PC-3 (cell line): ENCODE measurements around the gene PUDP. TPM values are rescaled to one million over a fixed set of nuclear protein-coding genes. Genes with fewer than 3 reads are reported as not detected.

Experiments
- ATAC-seq: fragments of 200-7000 bp; cut with Tn5 transposase; 2 replicates; pipeline ENCODE4 v1.9.1; 2020; ENCODE audit warnings: mild to moderate bottlenecking, moderate library complexity
- BruUV-seq: library from RNA; stranded (reverse); fragments of 400-500 nt; replicated peaks from 2 replicates; lab custom pipeline; 2021; lab: Mats Ljungman, UMichigan
- CTCF ChIA-PET: fragments of 300-600 bp; sonication (Branson Sonifier 250); formaldehyde crosslinking; loops from one replicate; lab custom pipeline; 2022; ENCODE audit warnings: antibody characterized with exemption; lab: Charles Lee
- POLR2A ChIA-PET: fragments of 300-600 bp; sonication (Branson Sonifier 250); formaldehyde crosslinking; loops from one replicate; lab custom pipeline; 2022; ENCODE audit warnings: antibody characterized with exemption; ENCODE audit not compliant: unreplicated experiment; lab: Charles Lee
- DNase-seq: peaks from one replicate; pipeline ENCODE4 v3.0.0-alpha.2; 2015
- H2AFZ ChIP-seq: fragments of 300-600 bp; sonication (generic); 2 replicates; pipeline ENCODE4 v1.6.0; 2016; ENCODE audit warnings: antibody characterized with exemption, low read length
- H3F3A ChIP-seq: fragments of 300-600 bp; sonication (generic); one replicate; pipeline ENCODE4 v1.6.0; 2017; ENCODE audit warnings: antibody characterized with exemption, low read length, control low read depth, mild to moderate bottlenecking; ENCODE audit not compliant: unreplicated experiment
- H3K27ac ChIP-seq: fragments of 300-600 bp; sonication (generic); 2 replicates; pipeline ENCODE4 v1.5.1; 2016; ENCODE audit warnings: mild to moderate bottlenecking, low read length
- H3K27me3 ChIP-seq: fragments of 300-600 bp; sonication (generic); 2 replicates; pipeline ENCODE4 v1.6.1; 2016; ENCODE audit warnings: low read length, mixed read lengths
- H3K36me3 ChIP-seq: fragments of 300-600 bp; sonication (generic); 2 replicates; pipeline ENCODE4 v1.6.1; 2016; ENCODE audit warnings: low read depth, mixed run types, low read length, mixed read lengths
- H3K4me1 ChIP-seq: fragments of 300-600 bp; sonication (generic); 2 replicates; pipeline ENCODE4 v1.5.1; 2016; ENCODE audit warnings: low read length; ENCODE audit not compliant: insufficient read depth
- H3K4me2 ChIP-seq: fragments of 300-600 bp; sonication (generic); 2 replicates; pipeline ENCODE4 v1.6.0; 2016; ENCODE audit warnings: low read length
- H3K4me3 ChIP-seq: fragments of 300-600 bp; sonication (generic); 2 replicates; pipeline ENCODE4 v1.5.1; 2016; ENCODE audit warnings: mild to moderate bottlenecking, low read length, mixed read lengths
- H3K79me2 ChIP-seq: fragments of 300-600 bp; sonication (generic); 2 replicates; pipeline ENCODE4 v1.6.1; 2017; ENCODE audit warnings: low read length, mixed read lengths
- H3K9ac ChIP-seq: fragments of 300-600 bp; sonication (generic); 2 replicates; pipeline ENCODE4 v1.6.0; 2016; ENCODE audit warnings: mild to moderate bottlenecking, low read length
- H3K9me2 ChIP-seq: fragments of 300-600 bp; sonication (generic); replicated peaks from 2 replicates; pipeline ENCODE4 v1.6.1; 2016; ENCODE audit warnings: mixed run types, low read length, mixed read lengths
- H3K9me3 ChIP-seq: fragments of 300-600 bp; sonication (generic); 2 replicates; pipeline ENCODE4 v1.6.1; 2016; ENCODE audit warnings: low read length, mixed read lengths
- H4K20me1 ChIP-seq: fragments of 300-600 bp; sonication (generic); 2 replicates; pipeline ENCODE4 v1.6.1; 2016; ENCODE audit warnings: low read length, mixed read lengths
- CTCF ChIP-seq: fragments of 300-600 bp; sonication (generic); conservative IDR thresholded peaks from 2 replicates; pipeline ENCODE4 v1.5.1; 2017; ENCODE audit warnings: antibody characterized with exemption, low read depth, mild to moderate bottlenecking, low read length
- EZH2 ChIP-seq: fragments of 300-600 bp; sonication (generic); IDR thresholded peaks from one replicate; pipeline ENCODE4 v1.6.1; 2017; ENCODE audit warnings: antibody characterized with exemption, mild to moderate bottlenecking, low read length; ENCODE audit not compliant: unreplicated experiment
- EZH2phosphoT487 ChIP-seq: fragments of 300-600 bp; sonication (generic); IDR thresholded peaks from 2 replicates; pipeline ENCODE4 v1.6.1; 2018; ENCODE audit warnings: mild to moderate bottlenecking, antibody characterized with exemption, low read length, borderline replicate concordance
- intact Hi-C: fragments of 100-400 bp; cut with micrococcal nuclease; formaldehyde crosslinking; loops from 2 replicates; pipeline ENCODE4 v1.9.0; 2023
- total RNA-seq: library from RNA; depleted of rRNA; stranded (reverse); fragments of >200 nt; gene quantifications from 2 replicates; pipeline ENCODE4 v1.2.3, GENCODE V29; 2014

PUDP gene
- total RNA-seq, 1 experiment from 2014 or later: 7.6 TPM

GRCh38 chrX:7052541-7052940, 95.4 kb downstream of the PUDP start:
- ChIA-PET CTCF (no interaction called here), POLR2A (no interaction called here)
- no peak overlapping the region for H2AFZ ChIP-seq
- BruUV-seq: no TSS peak
- no peaks in the 10 kb centered on the region for H3F3A ChIP-seq
- no peaks in the 10 kb centered on the region for H3K27me3 ChIP-seq
- no peaks in the 10 kb centered on the region; the same call in 1 of the 2 replicates for H3K36me3 ChIP-seq
- DNase-seq (no peak), ATAC-seq (no peak)
- no peaks in the 10 kb centered on the region for H3K79me2 ChIP-seq
- no peaks in the 10 kb centered on the region; the same call in 1 of the 2 replicates for H3K4me1 ChIP-seq
- no peak overlapping the region for H3K4me2 ChIP-seq
- H3K9me3 ChIP-seq: no peaks in the 10 kb centered on the region
- TF ChIP-seq EZH2phosphoT487 (no peak), EZH2 (no peak), CTCF (no peak)
- H3K27ac ChIP-seq: no peak overlapping the region
- H3K9ac ChIP-seq: no peak overlapping the region
- no peak overlapping the region for H3K4me3 ChIP-seq
- intact Hi-C loops: no loop called here
- no peaks in the 10 kb centered on the region for H4K20me1 ChIP-seq
- no peaks in the 10 kb centered on the region for H3K9me2 ChIP-seq

- TF ChIP-seq CTCF: no peak
- TF ChIP-seq EZH2: no peak
- no peak for TF ChIP-seq EZH2phosphoT487
- Histone ChIP-seq H3K9me3 (no peaks in the 10 kb centered on the region), H3K9ac (no peak overlapping the region), H3K27ac (no peak overlapping the region), H3K27me3 (no peaks in the 10 kb centered on the region), H2AFZ (no peak overlapping the region), H4K20me1 (no peaks in the 10 kb centered on the region), H3K4me2 (no peak overlapping the region), H3K79me2 (no peaks in the 10 kb centered on the region), H3F3A (no peaks in the 10 kb centered on the region), H3K4me3 (no peak overlapping the region), H3K4me1 (no peaks in the 10 kb centered on the region; the same call in 1 of the 2 replicates), H3K9me2 (no peaks in the 10 kb centered on the region), H3K36me3 (no peaks in the 10 kb centered on the region; the same call in 1 of the 2 replicates)
- DNase-seq (no peak), ATAC-seq (no peak)
- no TSS peak for BruUV-seq
- ChIA-PET POLR2A (no interaction called here), CTCF (no interaction called here)
- intact Hi-C loops: no loop called here
These were observed 97.7 kb downstream of the PUDP start for GRCh38 chrX:7050271-7050670.

GRCh38 chrX:7047951-7048350, 100.0 kb downstream of the PUDP start:
- H2AFZ ChIP-seq: no peak overlapping the region
- no peaks in the 10 kb centered on the region for H4K20me1 ChIP-seq
- intact Hi-C loops: no loop called here
- DNase-seq (peak; percentile 17), ATAC-seq (no peak)
- no peak overlapping the region for H3K4me3 ChIP-seq
- H3K9ac ChIP-seq: no peak overlapping the region
- H3K4me2 ChIP-seq: no peak overlapping the region
- H3K27me3 ChIP-seq: no peaks in the 10 kb centered on the region
- no peaks in the 10 kb centered on the region for H3F3A ChIP-seq
- no peak for TF ChIP-seq EZH2
- peak; percentile 31; the same call in 1 of the 2 replicates for TF ChIP-seq CTCF
- CTCF ChIA-PET: no interaction called here
- H3K4me1 ChIP-seq: no peaks in the 10 kb centered on the region
- no peaks in the 10 kb centered on the region for H3K79me2 ChIP-seq
- no peaks in the 10 kb centered on the region for H3K9me3 ChIP-seq
- no peaks in the 10 kb centered on the region for H3K9me2 ChIP-seq
- no peak overlapping the region for H3K27ac ChIP-seq
- BruUV-seq: no TSS peak
- no peaks in the 10 kb centered on the region; the same call in 1 of the 2 replicates for H3K36me3 ChIP-seq
- POLR2A ChIA-PET: no interaction called here
